ENCODE data around the gene ZNF496.
"Not testable (repeated sequence)": the region's sequence is repeated elsewhere in the genome, so short reads cannot be mapped to it uniquely, and the experiment has no call there.

Gene ZNF496

DNA sequence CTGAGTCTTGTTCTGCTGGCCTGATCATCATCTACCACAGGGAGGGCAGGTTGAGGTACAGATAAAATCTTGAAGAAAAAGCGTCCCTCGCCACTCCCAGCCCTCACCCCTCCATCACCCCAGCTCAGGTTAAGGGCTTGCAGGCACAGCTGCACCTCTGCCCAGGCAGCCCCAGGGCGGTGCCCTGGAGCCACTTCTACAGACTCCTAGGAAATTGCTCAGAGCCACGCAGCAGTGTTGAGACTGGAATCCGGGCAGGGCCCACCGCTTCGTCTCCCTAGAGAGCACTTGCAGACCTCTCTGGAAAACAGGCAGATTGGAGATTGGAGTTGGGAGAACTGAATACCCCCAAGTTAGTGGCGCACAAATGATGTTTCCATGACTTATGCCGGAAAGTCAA lies 40.5 kb downstream of the ZNF496 start:
- no peak for DNase-seq

DNA sequence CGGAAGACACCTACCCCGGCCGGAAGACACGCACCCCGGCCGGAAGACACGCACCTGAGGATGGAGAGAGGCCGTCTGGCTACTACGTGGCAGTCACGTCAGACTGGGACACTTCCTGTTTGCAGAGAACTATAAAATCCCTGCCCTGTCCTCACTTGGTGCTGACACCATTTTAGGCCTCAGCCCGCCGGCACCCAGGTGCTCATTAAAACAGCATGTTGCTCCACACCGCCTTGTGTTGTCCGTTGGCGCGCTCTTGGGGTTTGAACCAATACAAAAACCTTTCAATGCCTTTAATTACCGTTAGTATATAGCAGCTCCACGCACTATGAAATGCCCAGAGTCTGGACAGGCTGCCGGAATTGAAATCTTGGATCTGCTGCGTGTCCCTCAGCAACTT lies 41.1 kb downstream of the ZNF496 start:
- DNase-seq: no peak

DNA sequence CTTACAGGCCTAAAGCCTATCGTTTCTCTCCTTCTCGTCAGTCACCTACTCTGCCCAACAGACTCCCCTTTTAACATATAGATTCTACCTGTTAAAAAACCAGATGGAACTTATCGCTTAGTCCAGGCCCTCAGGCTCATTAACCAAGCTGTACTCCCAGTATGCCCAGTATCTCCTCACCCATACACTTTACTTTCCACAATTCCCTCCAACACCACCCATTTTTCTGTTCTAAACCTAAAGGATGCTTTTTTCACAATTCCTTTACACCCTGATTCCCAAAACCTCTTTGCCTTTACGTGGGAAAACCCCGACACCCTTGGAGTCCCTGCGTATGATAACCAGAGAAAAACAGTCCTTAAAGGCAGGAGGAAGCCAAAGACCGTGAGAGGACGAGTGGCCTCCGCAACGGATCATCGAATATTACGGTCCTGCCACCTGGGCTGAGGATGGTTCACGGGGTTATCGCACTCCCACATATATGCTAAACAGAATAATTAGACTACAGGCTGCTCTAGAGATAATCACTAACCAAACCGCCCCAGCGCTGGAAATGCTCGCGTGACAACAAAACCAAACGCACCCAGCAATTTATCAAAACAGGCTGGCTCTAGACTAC lies 42.3 kb downstream of the ZNF496 start:
- DNase-seq: not testable (repeated sequence)

DNA sequence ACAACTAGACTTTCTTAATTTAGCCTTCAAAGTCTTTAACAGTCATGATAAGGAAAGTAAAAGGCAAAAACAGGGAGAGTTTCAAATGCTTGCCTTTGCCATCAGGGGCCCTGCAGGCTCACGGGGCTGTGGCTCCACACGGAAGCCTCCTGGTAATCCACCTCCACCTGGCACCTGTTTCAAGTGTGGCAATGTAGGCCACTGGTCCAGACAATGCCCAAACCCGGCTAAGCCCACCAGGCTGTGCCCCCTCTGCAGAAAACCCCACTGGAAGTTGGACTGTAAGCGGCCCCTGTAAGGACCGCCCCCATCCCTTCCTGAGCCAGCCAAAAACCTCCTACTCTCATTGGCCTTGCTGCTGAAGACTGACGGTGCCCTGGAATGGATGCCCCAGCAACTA lies 43.3 kb downstream of the ZNF496 start:
- no peak for DNase-seq

DNA sequence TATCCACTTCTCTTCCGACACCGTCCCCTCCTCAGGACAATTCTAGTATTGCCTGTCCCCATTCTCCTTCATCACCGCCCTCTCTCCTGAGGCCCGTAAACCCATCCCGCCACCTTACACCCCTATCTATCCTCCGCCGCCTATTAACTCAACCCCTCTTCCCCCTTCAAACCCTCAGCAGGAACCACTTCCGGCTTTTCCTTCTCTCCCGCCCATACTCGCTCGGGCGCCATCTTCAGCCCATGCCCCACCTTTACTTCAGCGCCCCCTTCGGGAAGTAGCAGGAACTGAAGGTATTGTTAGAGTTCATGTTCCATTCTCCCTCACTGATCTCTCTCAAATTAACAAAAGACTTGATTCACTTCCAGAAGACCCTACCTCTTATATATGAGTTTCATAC lies 44.2 kb downstream of the ZNF496 start:
- no peak for DNase-seq

DNA sequence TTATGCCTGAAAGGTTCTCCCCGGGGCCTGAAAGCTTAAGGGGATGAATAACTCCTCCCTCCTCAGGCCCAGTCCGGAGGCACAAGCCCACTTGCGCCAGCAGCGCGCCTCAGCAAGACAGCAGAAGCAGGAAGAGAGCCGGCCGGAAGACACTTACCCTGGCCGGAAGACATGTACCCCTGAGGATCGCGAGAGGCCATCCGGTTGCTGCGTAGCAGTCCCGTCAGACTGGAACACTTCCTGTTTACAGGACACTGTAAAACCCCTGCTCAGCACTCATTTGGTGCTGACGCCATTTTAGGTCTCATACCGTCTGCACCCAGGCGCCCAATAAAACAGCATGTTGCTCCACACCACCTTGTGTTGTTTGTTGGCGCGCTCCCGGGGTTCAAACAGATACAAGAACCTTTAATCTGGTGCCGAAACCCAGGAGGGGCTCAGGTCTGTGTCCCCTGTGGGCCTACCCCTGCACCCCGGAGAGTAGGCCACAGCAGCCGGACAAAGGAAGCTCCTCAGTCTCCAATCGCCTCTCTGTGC lies 45.5 kb downstream of the ZNF496 start:
- DNase-seq: no peak

DNA sequence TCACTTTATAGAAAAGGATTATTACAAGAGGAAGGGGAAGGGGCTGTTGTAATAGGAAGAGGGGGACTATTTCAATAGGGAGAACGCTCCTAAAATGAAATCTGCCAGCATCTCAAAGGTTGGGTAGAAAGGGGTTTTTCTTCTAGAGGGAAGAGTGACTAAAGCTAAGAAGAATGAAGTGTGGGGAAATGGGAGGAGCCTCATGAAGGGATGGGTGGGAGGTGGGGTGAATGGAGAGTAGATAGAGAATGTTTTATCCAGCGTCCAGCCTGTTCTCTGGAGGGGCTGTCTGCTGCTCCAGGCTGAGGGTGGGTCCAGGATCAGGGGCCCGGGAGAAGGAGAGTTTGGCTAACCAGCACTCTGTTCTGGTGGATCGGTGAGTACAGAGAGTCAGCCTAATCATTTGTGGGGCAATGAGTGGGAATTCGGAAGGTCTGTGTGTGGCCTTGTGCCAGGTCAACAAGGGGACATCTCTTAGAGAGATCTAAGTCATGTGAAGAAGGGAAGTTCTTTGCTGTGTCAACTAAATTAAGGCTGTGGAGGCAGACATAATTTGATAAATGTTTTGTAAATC lies 50.6 kb downstream of the ZNF496 start:
- DNase-seq: no peak

DNA sequence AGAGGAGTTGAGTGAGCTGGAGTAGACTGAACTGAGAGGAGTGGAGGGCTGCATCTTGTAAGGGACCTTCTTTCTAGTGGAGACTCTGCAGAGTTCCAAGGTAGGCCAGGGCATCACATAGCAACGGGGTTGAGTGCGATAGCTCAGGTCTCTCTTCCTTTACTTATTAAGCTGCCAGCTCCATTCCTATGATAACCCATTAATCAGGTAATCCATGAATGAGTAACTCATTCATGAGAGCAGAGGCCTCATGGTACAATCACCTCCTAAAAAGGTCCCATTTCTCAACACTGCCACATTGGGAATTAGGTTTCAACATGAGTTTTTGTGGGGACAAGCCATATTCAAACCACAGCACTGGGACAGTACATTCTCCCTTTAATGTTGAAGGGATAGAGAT lies 54.5 kb downstream of the ZNF496 start:
- DNase-seq: no peak

DNA sequence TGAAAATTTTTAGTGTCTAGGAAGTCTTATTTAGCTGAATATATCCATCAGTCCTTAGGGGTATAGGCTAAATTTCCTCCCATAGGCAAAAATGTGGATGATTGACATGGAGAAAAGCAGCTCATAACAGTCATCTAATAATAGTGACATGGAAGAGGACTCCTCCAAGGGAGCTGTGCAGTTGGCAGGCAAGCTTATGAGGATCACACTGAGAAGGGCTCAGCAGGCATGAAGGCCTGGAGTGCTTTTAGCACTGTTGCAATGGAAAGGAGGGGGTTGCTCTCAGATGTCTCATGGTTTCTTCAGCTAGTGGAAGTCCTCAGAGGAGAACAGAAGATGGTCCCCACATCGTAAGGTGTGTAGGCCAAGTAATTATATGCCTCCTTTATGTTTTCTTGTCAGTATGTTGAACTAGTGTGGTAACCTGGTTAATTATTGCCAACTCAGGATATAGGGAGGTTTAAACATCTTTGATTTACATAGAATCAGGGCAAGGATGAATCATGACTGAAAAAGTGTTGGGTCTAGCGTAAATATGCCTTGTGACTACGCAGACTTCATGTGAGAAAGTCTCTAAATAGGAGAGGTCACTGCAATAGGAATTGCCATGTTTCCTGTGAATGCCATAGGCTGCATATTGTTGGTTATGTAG lies 56.9 kb downstream of the ZNF496 start:
- DNase-seq: no peak

DNA sequence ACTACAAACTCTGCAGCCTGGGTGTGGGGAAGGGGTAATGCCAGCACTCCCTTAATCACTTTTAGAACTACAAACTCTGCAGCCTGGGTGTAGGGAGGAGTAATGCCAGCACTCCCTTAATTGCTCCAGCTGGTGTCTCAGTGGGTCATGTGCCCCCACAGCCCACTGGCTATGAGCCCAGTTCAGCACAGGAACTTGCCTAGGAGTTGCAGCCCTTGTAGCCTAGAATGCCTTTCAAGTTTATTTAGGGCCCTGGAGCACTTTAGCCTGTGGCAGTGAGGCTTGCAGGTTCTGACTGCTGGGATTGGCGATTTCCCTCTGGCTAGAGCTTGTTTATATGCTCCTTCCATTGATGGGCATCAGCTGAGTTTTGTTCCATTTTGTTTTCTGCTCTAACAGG lies 58.7 kb downstream of the ZNF496 start:
- peak; percentile 52 for DNase-seq

DNA sequence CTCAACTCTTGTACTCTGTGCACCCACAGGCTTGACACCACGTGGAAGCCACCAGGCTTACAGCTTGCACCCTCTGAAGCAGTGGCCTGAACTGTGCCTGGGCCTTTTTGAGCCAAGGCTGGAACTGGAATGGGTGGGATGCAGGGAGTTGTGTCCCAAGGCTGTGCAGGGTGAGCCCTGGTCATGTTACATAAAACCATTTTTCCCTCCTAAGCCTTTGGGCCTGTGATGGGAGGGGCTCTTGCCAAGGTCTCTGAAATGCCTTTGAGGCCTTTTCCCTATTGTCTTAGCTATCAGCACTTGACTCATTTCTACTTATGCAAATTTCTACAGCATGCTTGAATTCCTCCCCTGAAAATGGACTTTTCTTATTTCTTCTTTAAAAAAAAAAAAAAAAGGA lies 61.7 kb downstream of the ZNF496 start:
- DNase-seq: no peak

DNA sequence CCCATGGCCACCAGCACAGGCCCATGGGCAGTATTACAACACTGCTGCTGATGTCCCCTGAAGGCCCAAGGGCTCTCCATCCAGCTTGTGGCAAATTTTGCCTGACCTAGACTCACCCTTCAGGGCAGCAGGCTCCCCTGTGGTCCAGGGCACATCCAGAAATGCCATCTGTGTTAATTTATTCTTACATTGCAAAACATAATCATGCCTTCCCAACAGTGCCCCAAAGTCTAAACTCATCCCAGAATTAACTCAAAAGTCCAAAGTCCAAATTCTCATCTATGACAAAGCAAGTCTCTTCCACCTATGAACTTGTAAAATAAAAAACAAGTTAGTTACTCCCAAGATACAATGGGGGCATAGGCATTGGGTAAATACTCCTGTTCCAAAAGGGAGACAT lies 62.5 kb downstream of the ZNF496 start:
- no peak for DNase-seq

DNA sequence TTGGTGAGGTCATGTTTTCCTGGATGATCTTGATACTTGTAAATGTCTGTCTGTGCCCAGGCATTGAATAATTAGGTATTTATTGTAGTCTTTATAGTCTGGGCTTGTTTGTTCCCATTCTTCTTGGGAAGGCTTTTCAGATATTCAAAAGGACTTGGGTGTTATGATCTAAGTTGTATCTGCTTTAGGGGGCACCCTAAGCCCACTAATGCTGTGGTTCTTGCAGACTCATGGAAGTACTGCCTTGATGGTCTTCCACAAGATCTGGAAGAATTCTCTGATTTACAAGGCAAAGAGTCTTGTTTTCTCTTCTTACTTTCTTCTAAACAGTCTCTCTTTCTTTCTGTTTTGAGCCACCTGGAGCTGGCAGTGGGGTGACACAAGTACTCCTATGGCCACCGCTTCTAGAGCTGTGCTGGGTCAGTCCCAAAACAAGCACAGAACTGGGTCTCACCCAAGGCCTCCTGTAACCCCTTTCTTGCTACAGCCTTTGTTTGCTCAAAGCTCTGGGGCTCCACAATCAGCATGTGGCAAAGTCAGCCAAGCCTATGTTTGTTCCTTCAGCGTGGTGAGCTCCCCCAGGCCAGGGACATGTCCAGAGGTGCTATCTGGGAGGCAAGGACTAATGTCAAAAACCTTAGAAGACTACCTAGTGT lies 63.1 kb downstream of the ZNF496 start:
- DNase-seq: no peak

DNA sequence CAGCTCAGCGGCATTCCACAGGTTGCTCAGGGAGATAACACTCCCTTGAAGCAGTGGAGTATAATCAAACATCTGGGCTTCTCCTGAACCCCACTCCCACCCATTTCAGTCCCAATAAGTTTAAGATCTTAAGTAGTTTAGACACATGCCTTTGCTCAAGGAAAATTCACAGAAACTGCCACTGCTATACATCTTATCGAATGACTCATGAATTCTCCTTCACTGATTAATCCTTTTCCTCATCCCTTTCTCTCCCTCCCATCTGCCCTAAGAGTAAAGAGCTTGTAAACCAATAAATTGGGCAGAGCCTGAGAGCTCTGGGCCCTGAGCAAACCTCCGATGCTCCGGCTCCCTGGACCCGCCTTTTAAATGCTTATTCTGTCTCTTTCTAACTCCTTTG lies 65.6 kb downstream of the ZNF496 start:
- no peak for DNase-seq

DNA sequence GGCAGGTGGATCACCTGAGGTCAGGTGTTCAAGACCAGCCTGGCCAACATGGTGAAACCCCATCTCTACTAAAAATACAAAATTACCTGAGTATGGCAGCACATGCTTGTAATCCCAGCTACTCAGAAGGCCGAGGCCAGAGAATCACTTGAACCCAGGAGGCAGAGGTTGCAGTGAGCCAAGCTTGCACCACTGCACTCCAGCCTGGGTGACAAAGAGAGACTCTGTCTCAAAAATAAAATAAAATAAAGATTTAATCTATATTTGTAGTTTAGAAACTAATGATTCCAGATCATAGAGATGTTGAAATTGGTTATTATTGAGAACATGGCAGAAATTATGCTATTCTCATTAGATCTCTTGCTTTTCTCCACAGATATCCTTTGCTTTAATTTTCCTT lies 75.9 kb downstream of the ZNF496 start, which contains the start of gene VN1R5:
VN1R5 (plus strand) TSS at position 301 of the 400 bp plus-strand sequence.
- not testable (repeated sequence) for DNase-seq

DNA sequence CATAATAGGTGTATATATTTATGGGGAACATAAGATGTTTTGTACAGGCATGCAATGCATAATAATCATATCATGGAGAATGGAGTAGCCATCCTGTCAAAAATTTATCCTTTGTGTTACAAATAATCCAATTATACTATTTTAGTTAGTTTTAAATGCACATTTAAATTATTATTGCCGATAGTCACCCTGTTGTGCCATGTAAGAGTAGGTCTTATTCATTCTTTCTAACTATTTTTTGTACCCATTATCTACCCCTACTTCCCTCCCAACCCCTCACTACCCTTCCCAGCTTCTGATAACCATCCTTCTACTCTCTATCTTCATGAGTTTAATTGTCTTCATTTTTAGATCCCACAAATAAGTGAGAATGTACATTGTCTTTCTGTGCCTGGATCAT lies 84.1 kb downstream of the ZNF496 start:
- DNase-seq: no peak
